K562 (cell line): ENCODE data around the gene ATG14. TPM values are rescaled to one million over a fixed set of nuclear protein-coding genes. Genes with fewer than 3 reads are reported as not detected.

ENCODE experiments used
- CBFA2T2 ChIP-seq: fragments of 450-650 bp; conservative IDR thresholded peaks from 2 replicates; pipeline ENCODE4 v1.6.1; 2017; ENCODE audit warnings: mild to moderate bottlenecking
- CREM ChIP-seq: IDR thresholded peaks from 2 replicates; pipeline ENCODE4 v1.6.1; 2014; ENCODE audit warnings: antibody characterized with exemption, low read depth
- FOSL1 ChIP-seq: fragments of 200-800 bp; sonication (Bioruptor generic); conservative IDR thresholded peaks from 2 replicates; pipeline ENCODE4 v1.6.1; 2016; ENCODE audit warnings: missing genetic modification characterization, missing compliant biosample characterization
- HIVEP1 ChIP-seq: fragments of 250-450 bp; sonication (Bioruptor Pico); IDR thresholded peaks from 2 replicates; pipeline ENCODE4 v1.4.0; 2020; ENCODE audit warnings: mild to moderate bottlenecking
- IRF1 ChIP-seq: sonication (generic); formaldehyde crosslinking; IDR thresholded peaks from 2 replicates; pipeline ENCODE4 v1.8.0; 2022; ENCODE audit warnings: missing genetic modification reagents, mild to moderate bottlenecking, borderline replicate concordance
- JUN ChIP-seq, 2 experiments: sonication (generic) in 1 of 2; formaldehyde crosslinking in 1 of 2; IDR thresholded peaks; 2 replicates each; pipeline versions ENCODE4 v1.6.1 to v1.8.0; 2012 to 2022; ENCODE audit warnings: borderline replicate concordance in 2 of 2, mild to moderate bottlenecking in 2 of 2, improper control_type of control experiment in 1 of 2, low read depth in 1 of 2, low read length in 1 of 2, missing genetic modification reagents in 1 of 2
- JUND ChIP-seq, 2 experiments: IDR thresholded peaks; 2 replicates in 1 of 2; 3 replicates in 1 of 2; pipeline ENCODE4 v1.6.1; 2011; ENCODE audit warnings: borderline replicate concordance in 2 of 2, low read depth in 2 of 2, low read length in 2 of 2, improper control_type of control experiment in 1 of 2, missing biosample characterization in 1 of 2, missing genetic modification characterization in 1 of 2, missing genetic modification reagents in 1 of 2
- KDM1A ChIP-seq, 2 experiments: fragments of 450-650 bp; IDR thresholded peaks; 2 replicates each; pipeline ENCODE4 v1.6.1; 2016; ENCODE audit warnings: mild to moderate bottlenecking in 2 of 2
- MEIS2 ChIP-seq: fragments of 450-650 bp; IDR thresholded peaks from 2 replicates; pipeline ENCODE4 v1.6.1; 2014; ENCODE audit warnings: mild to moderate bottlenecking; ENCODE audit not compliant: partially characterized antibody
- OTX1 ChIP-seq: fragments of 450-650 bp; formaldehyde crosslinking; IDR thresholded peaks from 2 replicates; pipeline ENCODE4 v1.4.0; 2022; ENCODE audit warnings: mild to moderate bottlenecking
- PRMT5 ChIP-seq: sonication (generic); formaldehyde crosslinking; IDR thresholded peaks from 2 replicates; pipeline ENCODE4 v1.5.0; 2020; ENCODE audit warnings: missing genetic modification reagents
- SP2 ChIP-seq: IDR thresholded peaks from 2 replicates; pipeline ENCODE4 v1.6.1; 2011; ENCODE audit warnings: mild to moderate bottlenecking, low read depth, low read length, moderate library complexity; ENCODE audit not compliant: poor library complexity, severe bottlenecking; ENCODE audit errors: extremely low read depth
- ZBTB9 ChIP-seq: fragments of 450-650 bp; formaldehyde crosslinking; IDR thresholded peaks from 2 replicates; pipeline ENCODE4 v1.4.0; 2020; ENCODE audit warnings: mild to moderate bottlenecking, moderate library complexity
- ZEB2 ChIP-seq: fragments of 450-650 bp; IDR thresholded peaks from 2 replicates; pipeline ENCODE4 v1.6.1; 2016
- ZNF407 ChIP-seq: fragments of 450-650 bp; IDR thresholded peaks from 2 replicates; pipeline ENCODE4 v1.6.1; 2016; ENCODE audit warnings: low read depth
- polyA plus RNA-seq, 8 experiments: library from polyadenylated mRNA; depleted of rRNA in 4 of 8; stranded (reverse) in 5 of 8; unstranded in 3 of 8; fragments of >200 nt; fragmentation: Nextera tagmentation in 2 of 8; fragmentation: Illumina TruSeq in 1 of 8; extraction: Ambion mirVana in 2 of 8; extraction: Trizol in 1 of 8; gene quantifications; 2 replicates each; pipeline versions ENCODE4 v1.2.1 to v1.2.3, GENCODE V29; 2011 to 2014; ENCODE audit warnings: inconsistent platforms in 1 of 8, missing spikeins in 1 of 8
- total RNA-seq, 7 experiments: library from RNA; depleted of rRNA in 6 of 7; stranded (reverse); fragments of >200 nt in 6 of 7; fragmentation: Illumina TruSeq in 2 of 7; extraction: Trizol in 2 of 7; gene quantifications; 2 replicates each; pipeline versions ENCODE4 v1.2.1 to v1.2.3, GENCODE V29; 2011 to 2021; ENCODE audit warnings: low replicate concordance in 1 of 7
- TF ChIP-seq, protein P1 (sequence below): IDR thresholded peaks from 2 replicates; pipeline ENCODE4 v1.6.1; 2012; ENCODE audit warnings: low read depth, low read length, improper control_type of control experiment, borderline replicate concordance

The ATG14 gene
- total and polyA plus RNA-seq, 9 of the 15 experiments (the other 6 are each of a cell fraction or from before 2014, with no cell fraction given) = 0.55 to 4.2 (median 3.5) TPM

DNA sequence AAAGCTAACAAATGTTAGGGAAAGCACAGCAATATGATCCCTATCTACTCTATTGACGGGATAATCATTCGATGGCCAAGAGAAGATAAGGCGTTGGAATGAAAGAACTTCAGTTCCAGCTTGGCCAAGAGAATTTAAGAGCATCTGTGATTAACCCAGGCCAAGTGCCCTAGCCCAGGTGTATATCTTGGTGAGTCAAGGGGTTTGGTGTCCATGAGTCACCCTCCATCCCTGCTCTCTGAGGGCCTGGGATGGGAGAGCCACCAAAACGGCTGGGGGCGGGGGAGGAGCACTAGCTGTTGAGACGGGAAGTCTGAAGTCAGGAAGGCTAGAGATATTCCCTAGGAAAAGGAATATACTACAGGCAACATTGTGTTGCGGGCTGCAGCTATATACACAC is 15.8 kb upstream of the ATG14 start (continued):
- no peak for TF ChIP-seq ZBTB9
- TF ChIP-seq, protein P1, sequence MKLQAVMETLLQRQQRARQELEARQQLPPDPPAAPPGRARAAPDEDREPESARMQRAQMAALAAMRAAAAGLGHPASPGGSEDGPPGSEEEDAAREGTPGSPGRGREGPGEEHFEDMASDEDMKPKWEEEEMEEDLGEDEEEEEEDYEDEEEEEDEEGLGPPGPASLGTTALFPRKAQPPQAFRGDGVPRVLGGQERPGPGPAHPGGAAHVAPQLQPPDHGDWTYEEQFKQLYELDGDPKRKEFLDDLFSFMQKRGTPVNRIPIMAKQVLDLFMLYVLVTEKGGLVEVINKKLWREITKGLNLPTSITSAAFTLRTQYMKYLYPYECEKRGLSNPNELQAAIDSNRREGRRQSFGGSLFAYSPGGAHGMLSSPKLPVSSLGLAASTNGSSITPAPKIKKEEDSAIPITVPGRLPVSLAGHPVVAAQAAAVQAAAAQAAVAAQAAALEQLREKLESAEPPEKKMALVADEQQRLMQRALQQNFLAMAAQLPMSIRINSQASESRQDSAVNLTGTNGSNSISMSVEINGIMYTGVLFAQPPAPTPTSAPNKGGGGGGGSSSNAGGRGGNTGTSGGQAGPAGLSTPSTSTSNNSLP = no peak
- TF ChIP-seq ZNF407 = no peak
- TF ChIP-seq JUN (IDR thresholded peaks at IDR 0.05; ENCODE audit: borderline replicate concordance, low read depth, low read length) = peak; percentile 76
- no peak for TF ChIP-seq JUN (CRISPR knock-in tag; IDR thresholded peaks at IDR 0.05; ENCODE audit: borderline replicate concordance)
- peak; percentile 78 for TF ChIP-seq FOSL1
- no peak for TF ChIP-seq HIVEP1 (CRISPR knock-in tag)
- TF ChIP-seq OTX1 (CRISPR knock-in tag) = no peak
- no peak for TF ChIP-seq SP2
- TF ChIP-seq CREM = no peak
- peak; percentile 73 for TF ChIP-seq ZEB2
- no peak for TF ChIP-seq IRF1
- no peak for TF ChIP-seq PRMT5 (CRISPR knock-in tag)
- peak; percentile 20; the same call in 1 of the 2 replicates for TF ChIP-seq CBFA2T2
- TF ChIP-seq KDM1A (IDR thresholded peaks at IDR 0.05) = peak in 1 of 2 experiments; percentile 19; a peak in 1 of 4 replicates
- peak; percentile 76 for TF ChIP-seq JUND (IDR thresholded peaks at IDR 0.05; ENCODE audit: borderline replicate concordance, low read depth, low read length)
- TF ChIP-seq JUND (tag; IDR thresholded peaks at IDR 0.05; ENCODE audit: borderline replicate concordance, low read depth, low read length) = no peak; the same call in 2 of the 3 replicates
- TF ChIP-seq MEIS2 = no peak
